Measurements from ENCODE around the gene GATA5.

GRCh38 chr20:62430311-62430853, 45.4 kb downstream of the GATA5 start:
- TF ChIP-seq YY1 (IDR thresholded peaks at IDR 0.05; ENCODE audit: extremely low read depth, insufficient replicate concordance, low read depth, low read length) = no peak
- no peak for TF ChIP-seq CTCF (IDR thresholded peaks at IDR 0.05 in 2 of 3, conservative IDR thresholded peaks at IDR 0.05 in 1 of 3; ENCODE audit: borderline replicate concordance in 1 of 3, insufficient read depth in 1 of 3, low read depth in 2 of 3, low read length in 2 of 3)
- TF ChIP-seq POLR2A (IDR thresholded peaks at IDR 0.05; ENCODE audit: borderline replicate concordance, extremely low read depth, insufficient read depth, insufficient read length) = no peak
- no peak for TF ChIP-seq POLR2AphosphoS5 (IDR thresholded peaks at IDR 0.05; ENCODE audit: low read depth, low read length)
